ENCODE measurements around the gene TSHZ2.
"Not testable (repeated sequence)": the region's sequence is repeated elsewhere in the genome, so short reads cannot be mapped to it uniquely, and the experiment has no call there.

The TSHZ2 gene

GRCh38 chr20:53517146-53517545 is 545.0 kb downstream of the TSHZ2 start:
- TF ChIP-seq CTCF (IDR thresholded peaks at IDR 0.05): no peak
- TF ChIP-seq ZFX (IDR thresholded peaks at IDR 0.05; ENCODE audit: borderline replicate concordance): no peak

DNA sequence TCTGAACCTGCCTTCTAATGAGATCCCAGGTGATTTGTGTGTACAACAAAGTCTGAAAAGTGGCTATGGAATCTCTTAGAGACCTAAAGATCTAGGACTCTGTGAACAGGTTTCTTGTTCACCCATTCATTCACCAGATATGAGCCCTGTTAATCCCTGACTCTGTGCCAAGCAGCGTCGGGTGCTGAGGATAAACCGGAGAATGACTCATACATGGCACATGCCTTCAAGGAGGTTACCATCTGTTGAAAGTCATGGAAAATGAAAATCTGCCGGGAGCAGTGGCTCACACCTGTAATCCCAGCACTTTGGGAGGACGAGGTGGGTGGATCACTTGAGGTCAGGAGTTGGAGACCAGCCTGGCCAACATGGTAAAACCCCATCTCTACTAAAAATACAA is 549.3 kb downstream of the TSHZ2 start:
- H3K27ac ChIP-seq: not testable (repeated sequence)

More at GRCh38 chr20:53517146-53517545, 545.0 kb downstream of the TSHZ2 start:
- H3K27ac ChIP-seq: no peak overlapping the region

DNA sequence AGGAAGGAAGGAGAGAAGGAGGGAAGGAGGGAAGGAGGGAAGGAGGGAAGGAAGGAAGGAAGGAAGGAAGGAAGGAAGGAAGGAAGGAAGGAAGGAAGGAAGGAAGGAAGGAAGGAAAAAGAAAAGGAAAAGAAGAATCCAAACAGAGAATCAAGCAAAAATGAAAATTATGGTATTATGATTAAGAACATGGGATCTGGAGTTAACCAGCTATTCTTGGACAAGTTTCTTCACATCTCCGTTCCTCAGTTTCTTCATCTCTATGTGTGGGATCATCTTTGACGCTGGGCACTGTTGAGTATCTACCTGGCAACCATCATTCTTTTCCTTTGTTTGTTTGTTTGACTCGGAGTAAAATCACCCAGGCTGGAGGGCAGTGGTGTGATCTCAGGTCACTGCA is 549.9 kb downstream of the TSHZ2 start:
- TF ChIP-seq CTCF (IDR thresholded peaks at IDR 0.05) (no peak), ZFX (IDR thresholded peaks at IDR 0.05; ENCODE audit: borderline replicate concordance) (no peak)
- no peak overlapping the region for H3K27ac ChIP-seq

DNA sequence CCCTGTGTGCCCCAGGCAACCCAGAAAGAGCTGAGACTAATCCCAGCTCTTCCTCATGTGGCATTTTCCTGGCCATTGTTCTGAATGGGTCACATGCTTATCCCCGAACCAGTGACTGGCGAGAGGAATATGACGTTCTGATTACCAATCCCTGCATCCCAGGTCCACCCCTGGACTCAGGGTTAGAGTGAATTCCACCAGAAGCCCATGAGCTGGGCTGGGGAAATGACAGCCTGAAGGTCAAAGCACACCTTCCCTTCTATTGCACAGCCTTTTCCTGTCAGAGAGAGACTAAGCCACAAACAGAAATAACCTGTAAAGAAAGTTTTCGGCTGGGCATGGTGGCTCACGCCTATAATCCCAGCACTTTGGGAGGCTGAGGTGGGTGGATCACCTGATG is 550.5 kb downstream of the TSHZ2 start:
- TF ChIP-seq CTCF (IDR thresholded peaks at IDR 0.05) (no peak), ZFX (IDR thresholded peaks at IDR 0.05; ENCODE audit: borderline replicate concordance) (no peak)

GRCh38 chr20:53523615-53524014 is 551.5 kb downstream of the TSHZ2 start:
- not testable (repeated sequence) for H3K27ac ChIP-seq

More for the DNA sequence above, 550.5 kb downstream of the TSHZ2 start:
- no peak overlapping the region for H3K27ac ChIP-seq

DNA sequence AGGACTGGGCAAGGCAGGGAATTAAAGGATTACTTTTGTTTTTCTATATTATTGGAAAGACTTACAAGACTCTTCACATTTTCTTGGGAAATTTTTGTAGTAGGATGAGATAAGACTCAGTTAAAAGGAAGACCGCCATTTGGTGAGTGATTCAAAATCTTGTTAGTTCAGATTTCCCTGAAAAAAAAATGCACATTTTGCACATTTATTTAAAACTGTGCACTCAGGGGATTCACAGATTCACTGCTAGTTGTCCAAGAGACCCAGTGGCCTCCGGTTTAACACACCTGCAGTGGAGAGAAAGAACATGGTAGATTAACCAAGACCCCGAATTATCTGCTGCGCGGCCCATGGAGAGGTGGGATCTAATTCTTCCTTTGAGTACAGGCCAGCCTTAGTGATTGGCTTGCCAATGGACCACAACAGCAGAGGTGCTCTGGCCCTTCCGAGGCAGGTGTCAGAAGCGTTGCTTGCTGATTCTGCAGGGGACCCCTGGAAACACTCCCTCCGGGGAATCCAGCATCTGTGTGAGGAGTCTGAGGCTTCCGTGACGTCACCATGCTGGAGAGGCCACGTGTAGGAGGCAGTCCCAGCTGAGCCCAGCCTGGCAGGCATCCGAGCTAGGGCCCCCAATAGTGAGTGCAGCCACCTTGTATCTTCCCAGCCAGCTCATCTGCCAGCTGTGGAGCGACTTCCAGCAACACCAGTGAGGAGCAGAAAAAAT is 552.6 kb downstream of the TSHZ2 start:
- no peak overlapping the region for H3K27ac ChIP-seq
- TF ChIP-seq ZFX (IDR thresholded peaks at IDR 0.05; ENCODE audit: borderline replicate concordance) (no peak), CTCF (IDR thresholded peaks at IDR 0.05) (no peak)

DNA sequence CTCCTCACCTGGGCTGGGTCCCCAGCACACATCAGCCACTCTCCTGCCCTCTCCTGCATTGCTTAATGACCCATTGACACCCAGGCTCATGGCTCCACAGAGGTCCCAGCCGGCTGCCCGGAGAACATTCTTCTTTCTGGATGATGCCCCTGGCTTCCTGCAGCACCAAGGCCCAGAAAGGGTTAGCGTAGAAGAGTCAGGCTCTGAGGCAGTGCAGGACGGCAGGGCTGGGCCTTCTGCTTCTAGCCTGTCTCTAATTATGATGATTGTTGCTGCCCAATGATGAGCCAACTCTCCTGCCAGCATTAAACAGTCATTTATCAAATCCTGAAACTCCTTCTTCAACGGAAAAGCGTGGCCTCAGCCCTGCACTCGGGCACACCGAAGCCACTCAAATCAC is 555.0 kb downstream of the TSHZ2 start:
- H3K27ac ChIP-seq: no peak overlapping the region
- TF ChIP-seq ZFX (IDR thresholded peaks at IDR 0.05; ENCODE audit: borderline replicate concordance) (no peak), CTCF (IDR thresholded peaks at IDR 0.05) (no peak)

DNA sequence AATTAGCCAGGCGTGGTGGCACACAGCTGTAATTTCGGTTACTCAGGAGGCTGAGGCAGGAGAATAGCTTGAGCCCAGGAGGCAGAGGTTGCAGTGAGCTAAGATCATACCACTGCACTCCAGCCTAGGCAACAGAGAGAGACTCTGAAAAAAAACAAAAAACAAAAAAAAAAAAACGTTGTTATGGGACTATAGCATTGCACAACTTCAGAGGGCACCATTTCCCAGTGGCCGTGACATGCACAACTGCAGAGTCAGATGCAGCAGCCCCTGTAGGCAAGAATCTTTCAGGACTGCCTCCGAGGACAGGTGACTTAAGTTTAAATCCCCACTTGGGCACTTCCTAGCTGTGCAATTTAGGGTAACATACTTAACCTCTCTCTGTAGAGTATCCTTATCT is 557.5 kb downstream of the TSHZ2 start:
- TF ChIP-seq CTCF (IDR thresholded peaks at IDR 0.05): no peak
- TF ChIP-seq ZFX (IDR thresholded peaks at IDR 0.05; ENCODE audit: borderline replicate concordance): no peak
- H3K27ac ChIP-seq: no peak overlapping the region
